HCEC 1CT (cell line): ENCODE results near the gene ADGRG7.
A peak's percentile ranks its signal among the peaks of the same experiment; 100 is the strongest.
"Not testable (repeated sequence)": the region's sequence is repeated elsewhere in the genome, so short reads cannot be mapped to it uniquely, and the experiment has no call there.

Experiments
- DNase-seq: peaks from one replicate; pipeline ENCODE4 v3.0.0-alpha.2; 2017

Gene ADGRG7, protein sequence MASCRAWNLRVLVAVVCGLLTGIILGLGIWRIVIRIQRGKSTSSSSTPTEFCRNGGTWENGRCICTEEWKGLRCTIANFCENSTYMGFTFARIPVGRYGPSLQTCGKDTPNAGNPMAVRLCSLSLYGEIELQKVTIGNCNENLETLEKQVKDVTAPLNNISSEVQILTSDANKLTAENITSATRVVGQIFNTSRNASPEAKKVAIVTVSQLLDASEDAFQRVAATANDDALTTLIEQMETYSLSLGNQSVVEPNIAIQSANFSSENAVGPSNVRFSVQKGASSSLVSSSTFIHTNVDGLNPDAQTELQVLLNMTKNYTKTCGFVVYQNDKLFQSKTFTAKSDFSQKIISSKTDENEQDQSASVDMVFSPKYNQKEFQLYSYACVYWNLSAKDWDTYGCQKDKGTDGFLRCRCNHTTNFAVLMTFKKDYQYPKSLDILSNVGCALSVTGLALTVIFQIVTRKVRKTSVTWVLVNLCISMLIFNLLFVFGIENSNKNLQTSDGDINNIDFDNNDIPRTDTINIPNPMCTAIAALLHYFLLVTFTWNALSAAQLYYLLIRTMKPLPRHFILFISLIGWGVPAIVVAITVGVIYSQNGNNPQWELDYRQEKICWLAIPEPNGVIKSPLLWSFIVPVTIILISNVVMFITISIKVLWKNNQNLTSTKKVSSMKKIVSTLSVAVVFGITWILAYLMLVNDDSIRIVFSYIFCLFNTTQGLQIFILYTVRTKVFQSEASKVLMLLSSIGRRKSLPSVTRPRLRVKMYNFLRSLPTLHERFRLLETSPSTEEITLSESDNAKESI

DNA sequence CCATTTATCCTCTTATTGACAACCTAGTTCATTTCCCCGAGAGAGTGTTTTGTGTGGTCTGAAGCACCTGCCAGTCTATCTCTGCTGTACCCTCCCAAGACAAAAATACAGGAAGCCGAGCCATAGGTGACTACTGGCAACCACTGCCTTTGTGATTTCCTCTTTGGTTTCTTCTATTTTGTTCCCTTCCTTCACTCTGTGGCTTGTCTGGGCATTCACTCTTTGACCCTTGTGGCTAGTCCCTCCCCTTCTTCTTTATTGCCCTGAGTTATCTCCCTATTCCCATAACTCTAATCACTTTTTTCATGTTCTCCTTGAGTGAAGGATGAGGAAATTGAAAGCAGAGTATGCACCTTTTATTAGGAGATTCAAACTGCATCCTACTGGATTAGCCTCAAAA lies at the start of gene ADGRG7:
Gene ADGRG7 (plus strand): TSS at position 297 of the 400 bp plus-strand sequence. CDS start 256 bp downstream, outside the sequence.
- DNase-seq = no peak

- DNase-seq = no peak
Measured at GRCh38 chr3:100560426-100560825, 49.0 kb upstream of the ADGRG7 start.

DNA sequence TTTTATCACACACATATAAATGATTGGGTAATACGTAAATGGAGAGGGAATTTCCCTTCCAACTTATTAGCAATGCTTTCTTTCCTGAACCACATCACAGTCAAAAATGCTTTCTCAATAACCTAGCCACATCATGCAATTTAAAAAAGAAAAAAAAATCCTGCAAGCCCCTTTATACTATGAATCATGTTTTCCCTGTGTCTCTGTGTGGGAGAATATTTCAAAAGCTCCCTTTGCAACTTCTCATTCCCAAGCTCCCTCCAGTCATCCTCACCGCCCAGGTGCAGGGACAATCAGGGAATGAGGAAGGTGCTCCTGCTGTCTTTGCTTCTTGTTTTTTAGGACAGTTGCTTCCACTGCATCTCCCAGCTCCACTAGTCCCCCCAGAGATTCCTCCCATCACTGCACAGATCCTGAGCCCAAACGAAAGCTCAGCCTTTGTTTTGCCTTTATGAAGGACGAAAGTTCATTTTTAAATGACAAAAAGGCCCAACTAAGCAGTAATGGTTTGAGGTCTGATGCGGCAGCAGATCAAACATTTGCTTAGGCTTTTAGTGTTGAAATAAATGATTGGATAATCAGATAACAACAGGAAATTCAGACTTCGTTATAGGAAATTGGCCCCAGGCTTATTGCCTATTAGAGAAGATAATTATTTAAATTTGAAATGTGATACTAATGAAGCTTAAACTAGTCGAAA lies 47.8 kb upstream of the ADGRG7 start:
- peak; percentile 71 for DNase-seq

GRCh38 chr3:100562224-100562857 lies 47.1 kb upstream of the ADGRG7 start:
- DNase-seq = no peak

DNA sequence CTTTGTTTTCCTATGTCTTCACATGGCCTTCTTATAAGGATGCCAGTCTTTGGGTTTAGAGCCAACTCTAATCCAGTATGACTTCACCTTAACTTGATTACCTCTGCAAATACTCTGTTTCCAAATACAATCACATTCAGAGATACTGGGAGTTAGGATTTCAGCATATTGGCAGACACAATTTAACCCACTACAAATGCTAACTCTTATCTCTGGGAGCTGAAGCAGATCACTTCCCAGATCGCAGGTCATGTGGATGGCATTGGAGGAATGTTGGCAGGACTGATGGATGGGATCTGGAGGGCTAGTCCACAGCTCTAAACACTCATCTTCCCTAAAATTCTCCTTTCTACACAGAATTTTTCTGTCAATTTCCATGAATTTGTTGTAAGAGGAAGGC lies 46.2 kb upstream of the ADGRG7 start:
- no peak for DNase-seq

DNA sequence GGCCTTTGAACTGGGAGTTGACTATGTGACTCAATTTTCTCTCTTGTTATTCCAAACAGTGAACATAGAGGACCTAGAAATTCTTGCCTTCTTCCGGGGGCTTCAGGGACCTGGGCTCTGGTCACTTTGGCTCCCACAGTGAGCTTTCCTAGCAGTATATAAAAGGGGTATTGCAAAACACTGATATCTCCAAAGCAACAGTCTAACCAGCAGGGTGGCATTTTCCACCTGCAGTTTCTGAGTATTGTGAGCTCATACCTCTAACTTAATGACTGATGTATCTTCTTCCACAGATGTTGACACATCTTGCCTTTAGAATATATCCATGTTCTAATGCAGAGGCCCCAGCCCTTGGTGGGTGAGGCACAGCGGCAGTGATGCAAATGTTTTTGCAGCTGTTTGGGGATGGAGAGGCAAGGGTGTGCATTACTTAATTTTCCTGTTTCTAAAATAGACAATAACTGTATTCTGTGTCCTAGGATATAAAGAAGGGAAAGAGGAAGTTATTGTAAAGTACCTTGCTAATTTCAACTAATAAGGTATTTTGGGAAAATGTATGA lies 45.7 kb upstream of the ADGRG7 start:
- no peak for DNase-seq

DNA sequence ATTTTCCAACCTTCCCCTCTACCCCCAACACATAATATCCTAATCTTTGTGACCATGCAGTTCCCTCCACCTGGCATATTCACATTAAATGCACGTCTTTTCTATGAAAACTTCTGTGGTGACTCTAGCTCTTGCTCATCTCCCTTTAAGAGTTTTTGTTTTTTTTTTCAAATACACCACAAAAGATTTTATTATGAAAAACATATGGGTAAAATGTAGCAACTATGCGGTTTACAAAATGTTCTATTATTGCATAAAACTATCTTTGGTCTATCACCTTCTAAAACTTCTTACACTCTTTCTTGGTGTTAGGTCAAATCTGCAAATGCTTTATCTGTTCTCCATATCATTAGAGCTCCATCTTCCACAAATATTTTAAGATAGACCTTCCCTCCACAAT lies 38.6 kb upstream of the ADGRG7 start:
- no peak for DNase-seq

- no peak for DNase-seq
Measured at GRCh38 chr3:100574536-100574935, 34.9 kb upstream of the ADGRG7 start.

GRCh38 chr3:100575704-100576103 lies 33.7 kb upstream of the ADGRG7 start:
- no peak for DNase-seq

DNA sequence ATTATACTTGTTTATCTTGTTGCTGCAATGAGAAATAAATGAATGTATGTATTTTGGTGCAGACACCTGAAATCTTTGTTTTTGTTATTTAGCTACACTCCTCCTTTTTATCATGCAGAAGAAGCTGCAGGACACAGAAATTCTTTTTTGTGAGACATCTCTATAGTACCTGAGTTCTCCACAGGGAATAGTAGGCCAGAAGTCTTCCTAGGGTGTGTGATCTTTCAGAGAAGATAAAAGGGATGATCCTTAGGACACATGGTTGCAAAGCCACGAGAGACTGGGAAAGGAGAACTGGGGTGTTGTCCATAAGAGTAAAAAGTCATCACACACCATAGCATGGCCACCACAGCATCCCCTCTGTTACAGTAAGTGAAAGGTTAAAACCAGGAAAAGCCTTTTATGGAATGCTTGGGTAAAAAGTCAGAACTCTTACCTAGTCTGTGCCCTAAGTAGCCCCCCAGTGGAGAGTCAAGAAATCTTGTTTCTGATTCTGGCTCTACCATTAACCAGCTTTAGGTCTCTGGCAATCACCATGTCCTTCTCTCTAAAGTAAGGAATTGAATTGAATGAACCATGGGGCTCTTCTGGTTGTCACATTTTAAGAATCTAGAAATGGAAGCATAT lies 31.9 kb upstream of the ADGRG7 start:
- DNase-seq = no peak

GRCh38 chr3:100578646-100579045 lies 30.8 kb upstream of the ADGRG7 start:
- DNase-seq = no peak

DNA sequence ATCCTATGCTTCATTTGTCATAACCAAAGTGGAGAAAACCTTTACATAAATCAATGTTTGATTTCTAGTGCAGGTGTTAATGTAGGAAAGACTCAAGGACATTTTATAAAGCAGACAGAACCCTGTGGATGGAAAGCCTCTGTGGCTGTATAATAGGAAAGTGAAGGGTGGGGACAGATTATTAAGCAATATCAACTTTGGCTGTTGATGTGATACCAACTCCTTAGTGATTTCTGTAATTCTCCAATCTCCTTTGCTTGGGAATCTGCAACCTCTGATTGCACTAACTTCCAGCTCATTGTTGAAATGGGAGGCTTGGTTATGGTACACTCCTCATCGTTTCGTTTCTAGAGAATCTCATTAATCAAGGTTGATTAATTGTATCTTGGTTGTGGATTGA lies 29.3 kb upstream of the ADGRG7 start:
- DNase-seq = no peak

DNA sequence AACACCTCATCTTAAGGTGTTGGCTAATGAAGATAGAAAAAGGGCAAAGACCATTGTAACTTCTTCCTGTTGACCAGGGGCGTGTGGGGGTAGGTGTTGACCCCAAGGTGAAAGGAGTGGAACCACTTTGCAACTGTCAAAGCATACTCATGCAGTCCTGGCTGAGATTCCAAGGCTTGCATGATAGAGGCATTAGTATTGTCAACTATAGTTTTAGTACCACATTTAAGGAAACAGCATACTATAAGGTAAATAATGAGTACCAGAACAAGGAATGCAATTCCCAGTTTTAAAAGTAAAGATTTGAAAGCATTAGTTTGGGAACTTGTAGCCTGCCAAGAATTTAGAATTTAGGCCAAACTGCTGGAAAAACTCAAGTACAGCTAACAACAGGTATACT lies 27.8 kb upstream of the ADGRG7 start:
- DNase-seq = no peak

- DNase-seq = not testable (repeated sequence)
Measured at GRCh38 chr3:100582157-100582556, 27.2 kb upstream of the ADGRG7 start.

DNA sequence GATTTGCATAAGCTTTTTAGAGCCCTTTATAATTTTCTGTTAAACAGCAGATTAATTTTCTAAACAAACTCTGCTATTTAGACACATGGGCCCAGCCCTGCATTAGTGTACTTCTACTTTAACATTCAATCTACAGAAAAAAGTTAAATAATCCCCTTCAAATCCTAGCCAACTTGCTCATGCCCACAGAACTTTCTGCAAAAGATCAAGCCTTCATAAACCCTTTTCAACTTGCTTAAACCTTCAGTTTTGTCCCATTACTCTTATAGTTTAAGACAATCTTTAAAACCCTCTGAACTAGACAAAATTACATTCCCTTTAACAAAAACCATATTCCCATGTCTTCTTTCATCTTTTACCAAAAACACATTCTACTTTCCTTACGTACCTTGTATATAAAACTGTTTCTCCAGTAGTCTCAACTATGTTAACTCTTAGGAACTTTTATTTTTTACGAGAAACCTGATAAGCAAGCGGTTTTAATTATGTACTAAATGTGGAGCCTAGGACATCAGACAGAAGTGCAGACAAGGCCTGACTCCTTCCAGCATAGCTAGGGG lies 25.2 kb upstream of the ADGRG7 start:
- DNase-seq = no peak

DNA sequence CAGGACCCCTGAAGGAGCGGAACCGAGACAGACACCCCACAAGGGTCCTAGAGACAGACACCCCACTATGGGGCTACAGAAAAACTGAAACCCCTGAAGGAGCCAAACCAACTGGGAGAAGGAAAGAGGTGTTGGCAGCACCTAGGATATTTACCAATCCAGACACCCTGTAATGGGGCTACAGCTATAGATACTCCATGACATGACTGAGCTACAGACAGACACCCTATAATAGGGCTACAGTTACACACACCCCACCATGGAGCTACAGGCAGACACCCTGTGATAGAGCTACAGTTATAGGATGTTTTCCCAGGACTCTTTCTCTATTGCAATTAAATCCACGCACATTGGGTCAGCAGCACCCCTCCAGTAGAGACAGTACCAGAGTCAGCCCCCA lies 22.6 kb upstream of the ADGRG7 start:
- no peak for DNase-seq

GRCh38 chr3:100588251-100588650 lies 21.1 kb upstream of the ADGRG7 start:
- no peak for DNase-seq

DNA sequence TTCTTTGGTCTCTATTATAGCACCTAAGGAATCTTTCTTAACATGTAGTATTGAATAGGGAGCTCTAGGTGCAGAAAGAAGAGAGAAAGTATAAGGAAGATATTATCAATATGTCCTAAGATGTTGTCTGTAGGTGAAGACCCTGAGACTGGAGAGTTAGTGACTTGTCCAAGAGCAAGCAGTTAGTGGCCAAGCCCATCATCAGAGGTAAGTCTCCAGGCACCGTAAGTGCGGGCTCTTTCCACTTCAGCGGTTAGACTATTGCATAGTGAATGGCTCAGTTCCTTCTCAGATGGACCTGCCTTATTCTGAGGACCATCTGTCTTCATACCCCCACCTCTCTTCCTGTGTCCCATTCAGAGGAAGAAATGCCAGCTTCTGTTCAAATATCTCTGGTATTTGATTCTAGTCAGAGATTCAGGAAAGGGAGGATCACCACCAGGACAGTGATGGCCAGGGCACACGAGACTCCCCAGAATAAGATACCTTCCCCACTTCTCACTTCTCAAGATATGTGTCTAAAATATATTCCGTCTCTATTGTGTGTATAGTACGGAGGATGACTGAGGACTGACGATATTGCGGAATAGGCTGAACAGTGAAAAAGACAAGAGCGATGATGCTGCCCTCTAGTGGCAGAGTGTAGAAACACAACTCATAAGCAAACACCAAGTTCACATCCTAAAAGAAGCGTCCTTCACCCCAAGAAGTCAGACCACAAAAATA lies 19.1 kb upstream of the ADGRG7 start:
- DNase-seq = peak; percentile 59

DNA sequence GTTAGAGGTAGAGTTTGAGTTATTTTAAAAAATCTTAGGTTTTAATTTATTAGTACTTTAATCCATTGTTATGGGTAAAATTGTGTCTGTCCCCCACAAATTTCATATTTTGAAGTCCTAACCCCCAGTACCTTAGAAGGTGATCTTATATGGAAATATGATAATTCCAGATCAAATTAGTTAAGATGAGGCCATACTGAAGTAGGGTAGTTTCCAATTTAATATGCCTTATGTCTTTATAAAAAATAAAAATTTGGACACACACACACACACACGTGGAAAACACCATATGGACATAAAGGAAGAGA lies 18.6 kb upstream of the ADGRG7 start:
- no peak for DNase-seq

DNA sequence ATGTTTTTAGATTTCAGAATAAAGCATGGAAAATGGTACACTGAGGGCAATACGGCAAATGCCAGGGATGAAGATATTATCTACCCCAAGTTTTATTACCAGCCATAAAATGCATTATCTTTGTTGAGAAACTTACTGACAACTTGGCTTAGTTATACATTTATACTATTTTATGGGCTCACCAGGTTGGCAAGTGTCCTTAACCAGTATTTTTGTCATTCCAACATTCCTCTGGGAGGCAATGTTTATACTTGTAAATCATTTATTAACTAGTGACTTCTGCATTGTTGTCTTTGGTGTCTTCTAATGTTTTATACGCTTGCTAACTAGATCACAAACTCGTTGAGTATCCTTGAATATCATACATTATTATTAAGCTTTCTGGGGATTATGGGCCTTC lies 18.0 kb upstream of the ADGRG7 start:
- no peak for DNase-seq
